Panc1 (cell line): ENCODE measurements around the gene INS. TPM values are rescaled to one million over a fixed set of nuclear protein-coding genes. Genes with fewer than 3 reads are reported as not detected.

ENCODE experiments used
- ATAC-seq: fragments of 200-7000 bp; cut with Tn5 transposase; 2 replicates; pipeline ENCODE4 v1.9.1; 2020; ENCODE audit warnings: mild to moderate bottlenecking, moderate library complexity
- BruUV-seq: library from RNA; stranded (reverse); fragments of 400-500 nt; replicated peaks from 2 replicates; lab custom pipeline; 2021; lab: Mats Ljungman, UMichigan
- CTCF ChIA-PET: fragments of 300-600 bp; sonication (Branson Sonifier 250); formaldehyde crosslinking; loops from one replicate; lab custom pipeline; 2022; ENCODE audit warnings: antibody characterized with exemption; lab: Charles Lee
- POLR2A ChIA-PET: fragments of 300-600 bp; sonication (Branson Sonifier 250); formaldehyde crosslinking; loops from one replicate; lab custom pipeline; 2022; ENCODE audit warnings: antibody characterized with exemption; lab: Charles Lee
- DNase-seq: peaks from one replicate; pipeline ENCODE4 v3.0.0-alpha.2; 2010; ENCODE audit warnings: low read depth, low spot score
- H3K27ac ChIP-seq: 2 replicates; pipeline ENCODE4 v1.5.1; 2011; ENCODE audit warnings: mild to moderate bottlenecking, low read length, inconsistent platforms
- H3K27me3 ChIP-seq: fragments of 200-500 bp; sonication (Bioruptor generic); 2 replicates; pipeline ENCODE4 v1.6.0; 2014; ENCODE audit warnings: low read length, inconsistent platforms; ENCODE audit not compliant: control insufficient read depth, insufficient read depth
- H3K36me3 ChIP-seq: fragments of 200-500 bp; sonication (Bioruptor generic); 2 replicates; pipeline ENCODE4 v1.5.1; 2014; ENCODE audit warnings: inconsistent platforms, mild to moderate bottlenecking, low read length, moderate library complexity; ENCODE audit not compliant: control insufficient read depth, insufficient read depth
- H3K4me1 ChIP-seq: 2 replicates; pipeline ENCODE4 v1.5.1; 2011; ENCODE audit warnings: inconsistent platforms, mild to moderate bottlenecking, low read length, moderate library complexity; ENCODE audit not compliant: control insufficient read depth, insufficient read depth
- H3K4me3 ChIP-seq, 2 experiments: 2 replicates each; pipeline ENCODE4 v1.5.1; 2011 to 2012; ENCODE audit warnings: low read depth in 2 of 2, low read length in 2 of 2, mild to moderate bottlenecking in 2 of 2, inconsistent platforms in 1 of 2, moderate library complexity in 1 of 2
- H3K9me3 ChIP-seq: fragments of 200-500 bp; sonication (Bioruptor generic); 2 replicates; pipeline ENCODE4 v1.5.1; 2014; ENCODE audit warnings: low read depth, mild to moderate bottlenecking, inconsistent platforms, low read length, moderate library complexity; ENCODE audit not compliant: control insufficient read depth, insufficient read depth
- POLR2AphosphoS5 ChIP-seq: IDR thresholded peaks from 2 replicates; pipeline ENCODE4 v1.6.1; 2012; ENCODE audit warnings: mild to moderate bottlenecking, low read depth, low read length, moderate library complexity
- SIN3A ChIP-seq: IDR thresholded peaks from 2 replicates; pipeline ENCODE4 v1.6.1; 2012; ENCODE audit warnings: low read depth, mild to moderate bottlenecking, low read length, moderate library complexity, borderline replicate concordance; ENCODE audit not compliant: insufficient read depth
- TCF7L2 ChIP-seq: IDR thresholded peaks from 2 replicates; pipeline ENCODE4 v1.6.1; 2011; ENCODE audit warnings: mild to moderate bottlenecking, low read depth, low read length, inconsistent platforms
- in situ Hi-C: cut with HindIII; loops from 2 replicates; pipeline ENCODE4 v1.10.0; 2016; ENCODE audit warnings: low sequenced_read_pairs, low pct_unique_long_range_greater_than_20kb
- intact Hi-C: fragments of 100-400 bp; cut with micrococcal nuclease; formaldehyde crosslinking; loops from one replicate; pipeline ENCODE4 v1.10.0; 2022; ENCODE audit not compliant: unreplicated experiment
- total RNA-seq: library from RNA; stranded (reverse); gene quantifications from one replicate; pipeline ENCODE4 v1.2.1, GENCODE V29; 2021; ENCODE audit not compliant: unreplicated experiment
- TF ChIP-seq, protein P1 (sequence below), 2 experiments: IDR thresholded peaks; 2 replicates each; pipeline ENCODE4 v1.6.1; 2011 to 2012; ENCODE audit warnings: low read depth in 2 of 2, control low read depth in 1 of 2, low read length in 1 of 2, mild to moderate bottlenecking in 1 of 2, moderate library complexity in 1 of 2; ENCODE audit not compliant: insufficient read depth in 1 of 2
- TF ChIP-seq, protein P2 (sequence below): fragments of 450-650 bp; IDR thresholded peaks from 2 replicates; pipeline ENCODE4 v1.5.1; 2017; ENCODE audit warnings: mild to moderate bottlenecking

The INS gene
- total RNA-seq, 1 experiment from 2014 or later, result not detected

DNA sequence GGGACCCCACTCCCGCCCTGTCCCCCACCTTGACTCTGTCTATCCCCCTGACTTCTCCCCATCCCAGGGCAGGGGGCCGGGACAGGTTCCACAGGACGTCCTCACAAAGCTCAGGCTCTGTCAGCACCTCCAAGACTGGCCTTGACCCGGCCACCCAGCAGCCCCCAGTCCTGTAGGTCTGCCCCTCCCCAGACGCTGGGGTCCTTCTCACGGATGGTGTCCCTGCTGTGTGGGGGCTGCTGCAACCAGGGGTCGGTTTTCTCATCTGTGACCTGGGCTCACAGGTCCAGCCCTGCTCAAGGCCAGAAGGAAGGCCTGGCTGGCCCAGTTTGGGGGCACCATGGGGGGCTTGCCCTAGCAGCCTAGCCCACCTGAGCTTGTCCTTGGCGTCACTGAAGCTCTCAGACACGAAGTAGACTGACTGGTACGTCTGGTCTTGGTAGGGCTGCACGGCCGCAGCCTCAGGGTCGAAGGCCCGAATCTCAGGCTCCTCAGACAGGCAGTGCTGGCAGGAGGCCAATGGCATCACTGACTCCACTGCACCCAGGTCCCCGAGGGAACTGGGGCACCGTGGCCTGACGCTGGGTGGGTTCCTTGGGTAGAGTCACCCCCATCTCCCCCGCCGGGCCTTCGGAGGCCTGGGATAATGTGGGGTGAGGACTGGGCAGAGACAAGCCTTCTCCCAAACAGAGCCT, 4.0 kb upstream of the INS start:
- POLR2A ChIA-PET, result no interaction called here
- H3K4me1 ChIP-seq, result peaks cover 8% of the 10 kb centered on the region; the same call in 1 of the 2 replicates
- CTCF ChIA-PET, result interaction anchor here (0.6 to 2.2 kb wide), 6 partner anchors 8 to 281 kb away, joined by 3 to 10 read pairs (median 4); no protein-coding TSS in a partner anchor
- no peaks in the 10 kb centered on the region for H3K27me3 ChIP-seq
- DNase-seq, result no peak
- in situ Hi-C loops (no loop called here), intact Hi-C loops (no loop called here)
- no peak overlapping the region for H3K4me3 ChIP-seq
- no peak for ATAC-seq
- BruUV-seq, result no TSS peak
- H3K36me3 ChIP-seq, result no peaks in the 10 kb centered on the region
- no peak overlapping the region for H3K27ac ChIP-seq
- no peak for TF ChIP-seq POLR2AphosphoS5
- TF ChIP-seq, protein P1, sequence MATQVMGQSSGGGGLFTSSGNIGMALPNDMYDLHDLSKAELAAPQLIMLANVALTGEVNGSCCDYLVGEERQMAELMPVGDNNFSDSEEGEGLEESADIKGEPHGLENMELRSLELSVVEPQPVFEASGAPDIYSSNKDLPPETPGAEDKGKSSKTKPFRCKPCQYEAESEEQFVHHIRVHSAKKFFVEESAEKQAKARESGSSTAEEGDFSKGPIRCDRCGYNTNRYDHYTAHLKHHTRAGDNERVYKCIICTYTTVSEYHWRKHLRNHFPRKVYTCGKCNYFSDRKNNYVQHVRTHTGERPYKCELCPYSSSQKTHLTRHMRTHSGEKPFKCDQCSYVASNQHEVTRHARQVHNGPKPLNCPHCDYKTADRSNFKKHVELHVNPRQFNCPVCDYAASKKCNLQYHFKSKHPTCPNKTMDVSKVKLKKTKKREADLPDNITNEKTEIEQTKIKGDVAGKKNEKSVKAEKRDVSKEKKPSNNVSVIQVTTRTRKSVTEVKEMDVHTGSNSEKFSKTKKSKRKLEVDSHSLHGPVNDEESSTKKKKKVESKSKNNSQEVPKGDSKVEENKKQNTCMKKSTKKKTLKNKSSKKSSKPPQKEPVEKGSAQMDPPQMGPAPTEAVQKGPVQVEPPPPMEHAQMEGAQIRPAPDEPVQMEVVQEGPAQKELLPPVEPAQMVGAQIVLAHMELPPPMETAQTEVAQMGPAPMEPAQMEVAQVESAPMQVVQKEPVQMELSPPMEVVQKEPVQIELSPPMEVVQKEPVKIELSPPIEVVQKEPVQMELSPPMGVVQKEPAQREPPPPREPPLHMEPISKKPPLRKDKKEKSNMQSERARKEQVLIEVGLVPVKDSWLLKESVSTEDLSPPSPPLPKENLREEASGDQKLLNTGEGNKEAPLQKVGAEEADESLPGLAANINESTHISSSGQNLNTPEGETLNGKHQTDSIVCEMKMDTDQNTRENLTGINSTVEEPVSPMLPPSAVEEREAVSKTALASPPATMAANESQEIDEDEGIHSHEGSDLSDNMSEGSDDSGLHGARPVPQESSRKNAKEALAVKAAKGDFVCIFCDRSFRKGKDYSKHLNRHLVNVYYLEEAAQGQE (IDR thresholded peaks at IDR 0.05; ENCODE audit: insufficient read depth in 1 of 2, low read depth in 2 of 2, low read length in 1 of 2), result no peak
- H3K9me3 ChIP-seq, result no peaks in the 10 kb centered on the region

DNA sequence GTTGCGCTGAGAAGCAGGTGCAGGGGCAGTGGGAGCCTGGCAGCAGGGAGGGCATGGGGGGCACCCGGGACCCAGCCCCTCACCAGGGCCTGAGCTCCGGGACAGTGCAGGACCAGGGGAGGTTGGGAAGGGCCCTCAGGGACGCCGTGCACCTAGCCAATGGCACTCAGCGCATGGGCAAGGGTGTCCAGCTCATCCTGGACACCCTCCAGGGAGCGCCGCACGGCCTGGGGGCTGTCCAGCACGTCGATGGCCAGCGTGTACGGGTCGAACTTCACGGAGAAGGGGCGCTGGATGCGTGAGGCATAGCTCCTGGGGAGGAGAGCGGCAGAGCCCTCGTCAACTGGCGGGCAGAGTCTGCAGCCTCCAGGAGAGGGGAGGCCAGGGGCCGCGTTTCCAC, 3.1 kb upstream of the INS start:
- intact Hi-C loops, result no loop called here
- no TSS peak for BruUV-seq
- CTCF ChIA-PET, result interaction anchor here (0.6 to 2.2 kb wide), 5 partner anchors 8 to 77 kb away, joined by 3 to 10 read pairs (median 3); no protein-coding TSS in a partner anchor

More for the DNA sequence above, 3.1 kb upstream of the INS start:
- TF ChIP-seq, protein P1 (IDR thresholded peaks at IDR 0.05; ENCODE audit: insufficient read depth in 1 of 2, low read depth in 2 of 2, low read length in 1 of 2), result no peak; a peak in 1 of 4 replicates
- TF ChIP-seq POLR2AphosphoS5, result no peak
- no peak for TF ChIP-seq TCF7L2
- no peak for TF ChIP-seq SIN3A
- TF ChIP-seq, protein P2, sequence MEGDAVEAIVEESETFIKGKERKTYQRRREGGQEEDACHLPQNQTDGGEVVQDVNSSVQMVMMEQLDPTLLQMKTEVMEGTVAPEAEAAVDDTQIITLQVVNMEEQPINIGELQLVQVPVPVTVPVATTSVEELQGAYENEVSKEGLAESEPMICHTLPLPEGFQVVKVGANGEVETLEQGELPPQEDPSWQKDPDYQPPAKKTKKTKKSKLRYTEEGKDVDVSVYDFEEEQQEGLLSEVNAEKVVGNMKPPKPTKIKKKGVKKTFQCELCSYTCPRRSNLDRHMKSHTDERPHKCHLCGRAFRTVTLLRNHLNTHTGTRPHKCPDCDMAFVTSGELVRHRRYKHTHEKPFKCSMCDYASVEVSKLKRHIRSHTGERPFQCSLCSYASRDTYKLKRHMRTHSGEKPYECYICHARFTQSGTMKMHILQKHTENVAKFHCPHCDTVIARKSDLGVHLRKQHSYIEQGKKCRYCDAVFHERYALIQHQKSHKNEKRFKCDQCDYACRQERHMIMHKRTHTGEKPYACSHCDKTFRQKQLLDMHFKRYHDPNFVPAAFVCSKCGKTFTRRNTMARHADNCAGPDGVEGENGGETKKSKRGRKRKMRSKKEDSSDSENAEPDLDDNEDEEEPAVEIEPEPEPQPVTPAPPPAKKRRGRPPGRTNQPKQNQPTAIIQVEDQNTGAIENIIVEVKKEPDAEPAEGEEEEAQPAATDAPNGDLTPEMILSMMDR, result no peak
- in situ Hi-C loops, result no loop called here
- no peaks in the 10 kb centered on the region for H3K27me3 ChIP-seq
- no peaks in the 10 kb centered on the region for H3K36me3 ChIP-seq
- no peaks in the 10 kb centered on the region for H3K9me3 ChIP-seq
- H3K4me1 ChIP-seq, result peaks cover 4% of the 10 kb centered on the region; the same call in 1 of the 2 replicates
- H3K27ac ChIP-seq, result no peak overlapping the region
- no peak for DNase-seq
- no peak for ATAC-seq
- POLR2A ChIA-PET, result no interaction called here
- H3K4me3 ChIP-seq, result no peak overlapping the region
